ENCODE results near the gene MAT2B.

Gene MAT2B

DNA sequence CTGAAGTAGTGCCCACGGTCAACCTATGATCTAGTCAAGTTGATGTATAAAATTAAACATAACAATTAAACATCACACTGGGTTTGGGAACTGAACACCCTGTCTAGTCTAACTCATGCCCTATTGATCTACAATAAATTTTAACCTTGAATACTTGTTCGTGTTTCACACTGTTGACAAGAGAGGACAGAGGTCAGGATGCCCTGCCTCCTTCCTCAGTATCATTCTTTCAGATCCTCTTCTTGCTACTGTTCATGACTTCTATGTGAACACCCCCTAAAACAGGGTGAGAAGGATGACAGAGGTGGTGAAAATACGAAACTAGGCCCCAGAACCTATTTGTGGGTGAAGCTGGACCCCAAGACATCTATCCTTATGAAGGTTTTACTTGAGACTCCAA, 8.1 kb upstream of the MAT2B start:
- TF ChIP-seq, protein P1, sequence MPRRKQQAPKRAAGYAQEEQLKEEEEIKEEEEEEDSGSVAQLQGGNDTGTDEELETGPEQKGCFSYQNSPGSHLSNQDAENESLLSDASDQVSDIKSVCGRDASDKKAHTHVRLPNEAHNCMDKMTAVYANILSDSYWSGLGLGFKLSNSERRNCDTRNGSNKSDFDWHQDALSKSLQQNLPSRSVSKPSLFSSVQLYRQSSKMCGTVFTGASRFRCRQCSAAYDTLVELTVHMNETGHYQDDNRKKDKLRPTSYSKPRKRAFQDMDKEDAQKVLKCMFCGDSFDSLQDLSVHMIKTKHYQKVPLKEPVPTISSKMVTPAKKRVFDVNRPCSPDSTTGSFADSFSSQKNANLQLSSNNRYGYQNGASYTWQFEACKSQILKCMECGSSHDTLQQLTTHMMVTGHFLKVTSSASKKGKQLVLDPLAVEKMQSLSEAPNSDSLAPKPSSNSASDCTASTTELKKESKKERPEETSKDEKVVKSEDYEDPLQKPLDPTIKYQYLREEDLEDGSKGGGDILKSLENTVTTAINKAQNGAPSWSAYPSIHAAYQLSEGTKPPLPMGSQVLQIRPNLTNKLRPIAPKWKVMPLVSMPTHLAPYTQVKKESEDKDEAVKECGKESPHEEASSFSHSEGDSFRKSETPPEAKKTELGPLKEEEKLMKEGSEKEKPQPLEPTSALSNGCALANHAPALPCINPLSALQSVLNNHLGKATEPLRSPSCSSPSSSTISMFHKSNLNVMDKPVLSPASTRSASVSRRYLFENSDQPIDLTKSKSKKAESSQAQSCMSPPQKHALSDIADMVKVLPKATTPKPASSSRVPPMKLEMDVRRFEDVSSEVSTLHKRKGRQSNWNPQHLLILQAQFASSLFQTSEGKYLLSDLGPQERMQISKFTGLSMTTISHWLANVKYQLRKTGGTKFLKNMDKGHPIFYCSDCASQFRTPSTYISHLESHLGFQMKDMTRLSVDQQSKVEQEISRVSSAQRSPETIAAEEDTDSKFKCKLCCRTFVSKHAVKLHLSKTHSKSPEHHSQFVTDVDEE (CRISPR knock-in tag; IDR thresholded peaks at IDR 0.05), result no peak
- TF ChIP-seq BACH2 (CRISPR knock-in tag; IDR thresholded peaks at IDR 0.05; ENCODE audit: borderline replicate concordance) (no peak), CSDC2 (CRISPR knock-in tag; IDR thresholded peaks at IDR 0.05) (no peak), ZNF8 (CRISPR knock-in tag; IDR thresholded peaks at IDR 0.05) (no peak)
- no peak for ATAC-seq

- ATAC-seq, result no peak
- TF ChIP-seq GLIS3 (CRISPR knock-in tag; IDR thresholded peaks at IDR 0.05), result no peak
- no peak for TF ChIP-seq ZNF70 (CRISPR knock-in tag; IDR thresholded peaks at IDR 0.05)
- TF ChIP-seq, protein P1 (CRISPR knock-in tag; IDR thresholded peaks at IDR 0.05), result no peak
- no peak for TF ChIP-seq RARB (CRISPR knock-in tag; IDR thresholded peaks at IDR 0.05)
- no peak for TF ChIP-seq ESRRG (CRISPR knock-in tag; IDR thresholded peaks at IDR 0.05)
- no peak for TF ChIP-seq TCF4 (CRISPR knock-in tag; IDR thresholded peaks at IDR 0.05; ENCODE audit: borderline replicate concordance)
- no peak for TF ChIP-seq ZFP3 (CRISPR knock-in tag; IDR thresholded peaks at IDR 0.05)
- TF ChIP-seq ZNF565 (CRISPR knock-in tag; conservative IDR thresholded peaks at IDR 0.05; ENCODE audit: low read depth), result no peak
- no peak for TF ChIP-seq OSR1 (CRISPR knock-in tag; IDR thresholded peaks at IDR 0.05)
- TF ChIP-seq ISL1 (CRISPR knock-in tag; IDR thresholded peaks at IDR 0.05), result no peak
- no peak for TF ChIP-seq ZC3H10 (CRISPR knock-in tag; IDR thresholded peaks at IDR 0.05)
- TF ChIP-seq, protein P2, sequence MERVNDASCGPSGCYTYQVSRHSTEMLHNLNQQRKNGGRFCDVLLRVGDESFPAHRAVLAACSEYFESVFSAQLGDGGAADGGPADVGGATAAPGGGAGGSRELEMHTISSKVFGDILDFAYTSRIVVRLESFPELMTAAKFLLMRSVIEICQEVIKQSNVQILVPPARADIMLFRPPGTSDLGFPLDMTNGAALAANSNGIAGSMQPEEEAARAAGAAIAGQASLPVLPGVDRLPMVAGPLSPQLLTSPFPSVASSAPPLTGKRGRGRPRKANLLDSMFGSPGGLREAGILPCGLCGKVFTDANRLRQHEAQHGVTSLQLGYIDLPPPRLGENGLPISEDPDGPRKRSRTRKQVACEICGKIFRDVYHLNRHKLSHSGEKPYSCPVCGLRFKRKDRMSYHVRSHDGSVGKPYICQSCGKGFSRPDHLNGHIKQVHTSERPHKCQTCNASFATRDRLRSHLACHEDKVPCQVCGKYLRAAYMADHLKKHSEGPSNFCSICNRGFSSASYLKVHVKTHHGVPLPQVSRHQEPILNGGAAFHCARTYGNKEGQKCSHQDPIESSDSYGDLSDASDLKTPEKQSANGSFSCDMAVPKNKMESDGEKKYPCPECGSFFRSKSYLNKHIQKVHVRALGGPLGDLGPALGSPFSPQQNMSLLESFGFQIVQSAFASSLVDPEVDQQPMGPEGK (CRISPR knock-in tag; IDR thresholded peaks at IDR 0.05; ENCODE audit: borderline replicate concordance), result no peak
- no peak for TF ChIP-seq SNAI2 (CRISPR knock-in tag; IDR thresholded peaks at IDR 0.05)
- TF ChIP-seq, protein P3, sequence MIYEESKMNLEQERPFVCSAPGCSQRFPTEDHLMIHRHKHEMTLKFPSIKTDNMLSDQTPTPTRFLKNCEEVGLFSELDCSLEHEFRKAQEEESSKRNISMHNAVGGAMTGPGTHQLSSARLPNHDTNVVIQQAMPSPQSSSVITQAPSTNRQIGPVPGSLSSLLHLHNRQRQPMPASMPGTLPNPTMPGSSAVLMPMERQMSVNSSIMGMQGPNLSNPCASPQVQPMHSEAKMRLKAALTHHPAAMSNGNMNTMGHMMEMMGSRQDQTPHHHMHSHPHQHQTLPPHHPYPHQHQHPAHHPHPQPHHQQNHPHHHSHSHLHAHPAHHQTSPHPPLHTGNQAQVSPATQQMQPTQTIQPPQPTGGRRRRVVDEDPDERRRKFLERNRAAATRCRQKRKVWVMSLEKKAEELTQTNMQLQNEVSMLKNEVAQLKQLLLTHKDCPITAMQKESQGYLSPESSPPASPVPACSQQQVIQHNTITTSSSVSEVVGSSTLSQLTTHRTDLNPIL (CRISPR knock-in tag; IDR thresholded peaks at IDR 0.05; ENCODE audit: low read depth), result no peak
- no peak for TF ChIP-seq TOX (CRISPR knock-in tag; IDR thresholded peaks at IDR 0.05; ENCODE audit: borderline replicate concordance)
These were observed 6.5 kb upstream of the MAT2B start for GRCh38 chr5:163498886-163499285.

DNA sequence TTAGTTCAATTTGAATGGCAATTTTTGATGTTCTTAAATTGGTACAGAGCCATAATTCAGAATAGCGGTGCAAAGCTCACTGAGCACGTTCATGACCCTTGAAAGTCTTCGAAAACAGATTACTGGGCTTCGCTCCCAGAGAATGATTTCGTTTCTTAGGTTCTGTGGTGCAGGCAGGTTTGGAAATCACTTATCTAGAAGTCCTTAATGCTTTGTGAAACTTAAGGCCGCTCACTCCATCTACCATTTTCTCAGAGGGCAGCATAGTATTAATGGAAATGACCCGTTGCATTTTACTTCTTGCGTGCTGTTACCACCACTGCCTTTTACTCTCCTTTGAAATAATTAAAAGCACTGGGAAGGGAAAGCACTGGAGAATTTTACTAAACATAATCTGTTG, 2.9 kb upstream of the MAT2B start:
- TF ChIP-seq CSDC2 (CRISPR knock-in tag; IDR thresholded peaks at IDR 0.05), result no peak
- TF ChIP-seq ZNF8 (CRISPR knock-in tag; IDR thresholded peaks at IDR 0.05), result no peak
- TF ChIP-seq ZFP3 (CRISPR knock-in tag; IDR thresholded peaks at IDR 0.05), result no peak
- ATAC-seq, result no peak

- ATAC-seq, result peak; percentile 56
- no peak for TF ChIP-seq PPARA (CRISPR knock-in tag; IDR thresholded peaks at IDR 0.05; ENCODE audit: borderline replicate concordance)
- TF ChIP-seq CSRNP3 (CRISPR knock-in tag; IDR thresholded peaks at IDR 0.05), result no peak
- no peak for TF ChIP-seq CSDC2 (CRISPR knock-in tag; IDR thresholded peaks at IDR 0.05)
- TF ChIP-seq, protein P1 (CRISPR knock-in tag; IDR thresholded peaks at IDR 0.05), result 0 out of 2 replicates have a peak, but pooled peaks have one; percentile 24
- TF ChIP-seq TCF4 (CRISPR knock-in tag; IDR thresholded peaks at IDR 0.05; ENCODE audit: borderline replicate concordance), result no peak
These were observed 2.0 kb upstream of the MAT2B start for GRCh38 chr5:163503106-163504078.

Measured in SK-N-SH treated with all-trans-retinoic acid at 6 μM for 48 hours (cell line).